ENCODE results near the gene TGM2. TPM values are rescaled to one million over a fixed set of nuclear protein-coding genes. Genes with fewer than 3 reads are reported as not detected.
A peak's percentile ranks its signal among the peaks of the same experiment; 100 is the strongest.

The TGM2 gene
- total RNA-seq, 1 experiment from 2014 or later, result 138 TPM

DNA sequence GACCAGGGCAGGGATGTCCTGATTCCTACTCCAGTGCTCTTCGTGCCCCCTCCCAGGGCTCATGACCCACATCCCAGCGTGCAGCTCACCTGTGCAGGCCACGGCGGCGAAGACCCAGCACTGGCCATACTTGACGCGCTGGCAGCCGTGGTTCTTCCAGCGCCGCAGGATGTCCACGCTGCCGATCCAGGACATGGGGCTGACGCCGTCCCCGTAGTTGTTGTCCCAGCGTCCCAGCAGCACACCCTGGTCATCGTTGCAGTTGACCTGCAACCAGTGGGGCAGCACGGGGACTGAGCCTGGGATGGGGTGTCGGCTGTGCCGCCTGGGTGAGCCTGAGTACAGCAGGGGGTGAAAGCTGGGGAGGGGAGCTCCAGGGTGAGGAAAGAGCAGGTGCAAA, 18.4 kb downstream of the TGM2 start:
- no peak for DNase-seq
- Histone ChIP-seq H3K4me3 (ENCODE audit: low read depth, low read length) (no peak overlapping the region), H3K9me3 (no peaks in the 10 kb centered on the region), H3K27me3 (replicated peaks; ENCODE audit: control insufficient read depth, insufficient read depth, low read length) (no peaks in the 10 kb centered on the region), H3K36me3 (ENCODE audit: control insufficient read depth, insufficient read depth, low read length) (no peaks in the 10 kb centered on the region), H3K4me1 (peaks cover 39% of the 10 kb centered on the region)
- no TSS peak for BruUV-seq (replicated peaks)
- Mint-ChIP-seq H3K9me3 (ENCODE audit: unreplicated experiment) (no peaks in the 10 kb centered on the region), H3K27me3 (ENCODE audit: insufficient read depth, unreplicated experiment) (no peaks in the 10 kb centered on the region), H3K27ac (ENCODE audit: unreplicated experiment) (no peak overlapping the region), H3K4me1 (ENCODE audit: low read depth, unreplicated experiment) (peaks cover 33% of the 10 kb centered on the region), H3K36me3 (ENCODE audit: insufficient read depth, unreplicated experiment) (peaks cover 62% of the 10 kb centered on the region), H3K4me3 (ENCODE audit: unreplicated experiment) (no peak overlapping the region)
- TF ChIP-seq, protein P1, sequence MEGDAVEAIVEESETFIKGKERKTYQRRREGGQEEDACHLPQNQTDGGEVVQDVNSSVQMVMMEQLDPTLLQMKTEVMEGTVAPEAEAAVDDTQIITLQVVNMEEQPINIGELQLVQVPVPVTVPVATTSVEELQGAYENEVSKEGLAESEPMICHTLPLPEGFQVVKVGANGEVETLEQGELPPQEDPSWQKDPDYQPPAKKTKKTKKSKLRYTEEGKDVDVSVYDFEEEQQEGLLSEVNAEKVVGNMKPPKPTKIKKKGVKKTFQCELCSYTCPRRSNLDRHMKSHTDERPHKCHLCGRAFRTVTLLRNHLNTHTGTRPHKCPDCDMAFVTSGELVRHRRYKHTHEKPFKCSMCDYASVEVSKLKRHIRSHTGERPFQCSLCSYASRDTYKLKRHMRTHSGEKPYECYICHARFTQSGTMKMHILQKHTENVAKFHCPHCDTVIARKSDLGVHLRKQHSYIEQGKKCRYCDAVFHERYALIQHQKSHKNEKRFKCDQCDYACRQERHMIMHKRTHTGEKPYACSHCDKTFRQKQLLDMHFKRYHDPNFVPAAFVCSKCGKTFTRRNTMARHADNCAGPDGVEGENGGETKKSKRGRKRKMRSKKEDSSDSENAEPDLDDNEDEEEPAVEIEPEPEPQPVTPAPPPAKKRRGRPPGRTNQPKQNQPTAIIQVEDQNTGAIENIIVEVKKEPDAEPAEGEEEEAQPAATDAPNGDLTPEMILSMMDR (IDR thresholded peaks at IDR 0.05; ENCODE audit: insufficient read depth in 1 of 2, low read depth in 1 of 2, low read length in 1 of 2, severe bottlenecking in 1 of 2, unreplicated experiment in 1 of 2), result no peak
- POLR2A ChIA-PET, result no interaction called here
- intact Hi-C loops (cut with micrococcal nuclease; ENCODE audit: unreplicated experiment), result no loop called here
- CTCF ChIA-PET, result interaction anchor here (0.6 to 1.4 kb wide), 2 partner anchors 73 to 75 kb away, joined by 4 read pairs; no protein-coding TSS in a partner anchor

DNA sequence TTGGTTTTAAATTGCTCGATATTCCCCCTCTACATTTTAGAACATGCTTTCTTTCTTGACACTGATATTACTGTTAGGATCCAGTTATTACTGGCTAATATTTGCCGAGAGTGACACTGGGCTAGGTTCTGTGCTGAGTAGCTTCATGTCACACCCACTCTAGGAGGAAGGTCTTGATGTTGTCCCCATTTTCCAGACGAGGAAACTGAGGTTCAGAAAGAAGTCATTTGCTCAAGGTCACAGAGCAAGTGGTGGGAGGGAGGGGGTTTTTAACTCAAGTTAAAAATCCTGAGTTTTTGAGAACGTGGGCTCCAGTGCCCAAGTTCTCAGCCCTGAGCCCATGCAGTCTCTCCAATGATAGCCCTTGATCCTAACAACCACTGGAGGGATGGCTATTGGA, 18.9 kb downstream of the TGM2 start:
- Histone ChIP-seq H3K4me3 (ENCODE audit: low read depth, low read length) (no peak overlapping the region), H3K4me1 (peaks cover 44% of the 10 kb centered on the region), H3K36me3 (ENCODE audit: control insufficient read depth, insufficient read depth, low read length) (no peaks in the 10 kb centered on the region), H3K9me3 (no peaks in the 10 kb centered on the region), H3K27me3 (replicated peaks; ENCODE audit: control insufficient read depth, insufficient read depth, low read length) (no peaks in the 10 kb centered on the region)
- POLR2A ChIA-PET, result no interaction called here
- BruUV-seq (replicated peaks), result no TSS peak
- Mint-ChIP-seq H3K27me3 (ENCODE audit: insufficient read depth, unreplicated experiment) (no peaks in the 10 kb centered on the region), H3K27ac (ENCODE audit: unreplicated experiment) (peak overlapping the region; percentile 45), H3K9me3 (ENCODE audit: unreplicated experiment) (no peaks in the 10 kb centered on the region), H3K36me3 (ENCODE audit: insufficient read depth, unreplicated experiment) (peaks cover 62% of the 10 kb centered on the region), H3K4me3 (ENCODE audit: unreplicated experiment) (no peak overlapping the region), H3K4me1 (ENCODE audit: low read depth, unreplicated experiment) (peaks cover 38% of the 10 kb centered on the region)
- TF ChIP-seq, protein P1 (IDR thresholded peaks at IDR 0.05; ENCODE audit: insufficient read depth in 1 of 2, low read depth in 1 of 2, low read length in 1 of 2, severe bottlenecking in 1 of 2, unreplicated experiment in 1 of 2), result no peak
- CTCF ChIA-PET, result interaction anchor here (1.4 to 3.3 kb wide), 2 partner anchors 73 to 75 kb away, joined by 4 to 19 read pairs; no protein-coding TSS in a partner anchor
- intact Hi-C loops (cut with micrococcal nuclease; ENCODE audit: unreplicated experiment), result no loop called here
- no peak for DNase-seq

GRCh38 chr20:38145729-38146075, 19.4 kb downstream of the TGM2 start:
- DNase-seq, result no peak
- H3K4me1 ChIP-seq, result peaks cover 48% of the 10 kb centered on the region
- no TSS peak for BruUV-seq (replicated peaks)
- Mint-ChIP-seq H3K36me3 (ENCODE audit: insufficient read depth, unreplicated experiment) (peaks cover 60% of the 10 kb centered on the region), H3K27me3 (ENCODE audit: insufficient read depth, unreplicated experiment) (no peaks in the 10 kb centered on the region), H3K4me3 (ENCODE audit: unreplicated experiment) (no peak overlapping the region), H3K4me1 (ENCODE audit: low read depth, unreplicated experiment) (peaks cover 42% of the 10 kb centered on the region), H3K27ac (ENCODE audit: unreplicated experiment) (peak overlapping the region; percentile 96), H3K9me3 (ENCODE audit: unreplicated experiment) (no peaks in the 10 kb centered on the region)
- H3K27me3 ChIP-seq (replicated peaks; ENCODE audit: control insufficient read depth, insufficient read depth, low read length), result no peaks in the 10 kb centered on the region
- intact Hi-C loops (cut with micrococcal nuclease; ENCODE audit: unreplicated experiment), result no loop called here
- ChIA-PET CTCF (interaction anchor here (1.4 to 3.3 kb wide), 2 partner anchors 72 to 76 kb away, joined by 4 to 19 read pairs; no protein-coding TSS in a partner anchor), POLR2A (no interaction called here)
- H3K9me3 ChIP-seq, result no peaks in the 10 kb centered on the region
- TF ChIP-seq, protein P1 (IDR thresholded peaks at IDR 0.05; ENCODE audit: insufficient read depth in 1 of 2, low read depth in 1 of 2, low read length in 1 of 2, severe bottlenecking in 1 of 2, unreplicated experiment in 1 of 2), result no peak
- no peak overlapping the region for H3K4me3 ChIP-seq (ENCODE audit: low read depth, low read length)
- H3K36me3 ChIP-seq (ENCODE audit: control insufficient read depth, insufficient read depth, low read length), result no peaks in the 10 kb centered on the region

Measured in Caco-2 (cell line).